ENCODE data around the gene RPL18A. TPM values are rescaled to one million over a fixed set of nuclear protein-coding genes. Genes with fewer than 3 reads are reported as not detected.

The RPL18A gene
- total and polyA plus RNA-seq, 2 of the 4 experiments (the other 2 are of a cell fraction), result 1,351 to 1,735 TPM

GRCh38 chr19:17834350-17835181, 25.1 kb upstream of the RPL18A start:
- Histone ChIP-seq H4K20me1 (ENCODE audit: insufficient read depth, low read length) (no peaks in the 10 kb centered on the region), H3K27me3 (ENCODE audit: control insufficient read depth, insufficient read depth, low read length) (peaks cover 52% of the 10 kb centered on the region), H2BK120ac (ENCODE audit: low read depth, low read length) (no peak overlapping the region), H3K4me3 (ENCODE audit: insufficient read depth, low read depth, low read length) (no peak overlapping the region), H3K23ac (ENCODE audit: low read depth, low read length) (no peak overlapping the region), H2BK20ac (ENCODE audit: low read depth, low read length) (no peak overlapping the region), H3K4me2 (ENCODE audit: low read depth, low read length) (no peak overlapping the region), H2AK9ac (replicated peaks; ENCODE audit: low read depth, low read length, poor library complexity) (no peak overlapping the region), H4K91ac (ENCODE audit: insufficient read depth, low read depth, low read length) (no peak overlapping the region), H3K9ac (ENCODE audit: low read depth, low read length) (no peak overlapping the region), H3K18ac (ENCODE audit: low read depth, low read length) (no peak overlapping the region), H3K14ac (replicated peaks; ENCODE audit: low read depth, low read length) (no peak overlapping the region), H2BK5ac (ENCODE audit: low read depth, low read length, poor library complexity, severe bottlenecking) (no peak overlapping the region), H3K27ac (ENCODE audit: insufficient read depth, low read length) (no peak overlapping the region), H2BK15ac (ENCODE audit: low read depth, low read length) (no peak overlapping the region), H2AFZ (replicated peaks; ENCODE audit: low read length, poor library complexity) (no peak overlapping the region), H3K4me1 (ENCODE audit: control insufficient read depth, insufficient read depth, low read length) (peaks cover 2% of the 10 kb centered on the region; the same call in 1 of the 2 replicates), H4K5ac (ENCODE audit: low read depth, low read length) (no peak overlapping the region), H4K8ac (ENCODE audit: low read depth in 2 of 2, low read length in 2 of 2) (no peak overlapping the region), H3K36me3 (ENCODE audit: control insufficient read depth, insufficient read depth, low read length) (no peaks in the 10 kb centered on the region), H3K9me3 (ENCODE audit: control insufficient read depth, insufficient read depth, low read length) (no peaks in the 10 kb centered on the region), H3K56ac (ENCODE audit: extremely low read depth, insufficient read depth, low read length) (no peak overlapping the region), H3K9me1 (ENCODE audit: insufficient read depth, low read length) (no peaks in the 10 kb centered on the region), H3K79me1 (ENCODE audit: low read depth in 1 of 2, low read length in 2 of 2) (no peaks in the 10 kb centered on the region), H2AK5ac (ENCODE audit: low read depth, low read length) (no peak overlapping the region), H3K4ac (ENCODE audit: low read depth, low read length) (no peak overlapping the region)
- ChIA-PET CTCF (no interaction called here), POLR2A (ENCODE audit: unreplicated experiment) (no interaction called here)
- intact Hi-C loops (cut with micrococcal nuclease), result no loop called here
- DNase-seq, result no peak
- dilution Hi-C loops (cut with HindIII; ENCODE audit: low sequenced_read_pairs, unreplicated experiment), result no loop called here
- TF ChIP-seq CTCF (conservative IDR thresholded peaks at IDR 0.05; ENCODE audit: low read depth, low read length) (peak; percentile 11; the same call in 1 of the 2 replicates), MAZ (IDR thresholded peaks at IDR 0.05; ENCODE audit: borderline replicate concordance, low read depth, low read length) (no peak), CEBPB (IDR thresholded peaks at IDR 0.05; ENCODE audit: low read depth, low read length) (no peak), CHD1 (IDR thresholded peaks at IDR 0.05; ENCODE audit: low read depth, low read length) (no peak), MAFK (IDR thresholded peaks at IDR 0.05; ENCODE audit: low read depth, low read length) (no peak)
- no CpG with 5 or more reads among the region's 27 CpGs for WGBS, 2 experiments (ENCODE audit: extremely low coverage in 2 of 2, insufficient read length in 1 of 2)
- in situ Hi-C loops (cut with MboI; ENCODE audit: low sequenced_read_pairs), result no loop called here
- BruUV-seq (replicated peaks), result no TSS peak
- no peak for ATAC-seq (ENCODE audit: low read depth)
